K562 (cell line): ENCODE data around the gene OARD1. TPM values are rescaled to one million over a fixed set of nuclear protein-coding genes. Genes with fewer than 3 reads are reported as not detected.

ENCODE experiments used
- ATAC-seq: fragments of 200-7000 bp; cut with Tn5 transposase; 3 replicates; pipeline ENCODE4 v1.9.1; 2020; ENCODE audit warnings: moderate library complexity
- BruUV-seq: library from RNA; stranded (reverse); fragments of 400-500 nt; replicated peaks from 2 replicates; lab custom pipeline; 2021; lab: Mats Ljungman, UMichigan
- CTCF ChIA-PET: fragments of 300-600 bp; formaldehyde crosslinking; extraction: SDS; loops from one replicate; lab custom pipeline; 2021; ENCODE audit warnings: low intra/inter-chr PET ratio; lab: Yijun Ruan, JAX
- POLR2A ChIA-PET: fragments of 300-600, 350-650 bp; sonication (Branson Sonifier 250); formaldehyde crosslinking; extraction: SDS; loops from one replicate; lab custom pipeline; 2021; ENCODE audit warnings: antibody characterized with exemption, inconsistent platforms; lab: Yijun Ruan, JAX
- DNase-seq, 4 experiments: peaks; one replicate each; pipeline versions ENCODE4 v3.0.0 to v3.0.0-alpha.2; 2011 to 2018; ENCODE audit warnings: low spot score in 3 of 4, mixed read lengths in 3 of 4; ENCODE audit errors: extremely low read depth in 1 of 4
- FAIRE-seq: peaks from 2 replicates; lab custom pipeline; 2011; peaks lifted over from hg19 to GRCh38; lab: Jason Lieb, UNC
- H2AFZ ChIP-seq: 2 replicates; pipeline ENCODE4 v1.6.0; 2011; ENCODE audit warnings: low read depth, low read length, control low read depth, inconsistent platforms
- H3K27ac ChIP-seq: fragments of 200-600 bp; 3 replicates; pipeline ENCODE4 v1.8.0; 2011; ENCODE audit warnings: low read depth, mild to moderate bottlenecking, control low read depth, inconsistent platforms, low read length, moderate library complexity, mixed read lengths; ENCODE audit errors: extremely low read depth
- H3K27me3 ChIP-seq, 2 experiments: fragments of 300-600 bp in 1 of 2; 2 replicates in 1 of 2; 3 replicates in 1 of 2; pipeline versions ENCODE4 v1.6.0 to v1.8.0; 2011; ENCODE audit warnings: inconsistent platforms in 2 of 2, low read length in 2 of 2, mild to moderate bottlenecking in 1 of 2, mixed read lengths in 1 of 2, moderate library complexity in 1 of 2; ENCODE audit not compliant: control insufficient read depth in 2 of 2, insufficient read depth in 2 of 2
- H3K36me3 ChIP-seq: fragments of 300-600 bp; 3 replicates; pipeline ENCODE4 v1.8.0; 2011; ENCODE audit warnings: mild to moderate bottlenecking, low read length, inconsistent platforms; ENCODE audit not compliant: control insufficient read depth, insufficient read depth
- H3K4me1 ChIP-seq, 2 experiments: fragments of 200-600 bp in 1 of 2; replicated peaks in 1 of 2; 2 replicates in 1 of 2; 3 replicates in 1 of 2; pipeline versions ENCODE4 v1.5.1 to v1.8.0; 2011; ENCODE audit warnings: inconsistent platforms in 2 of 2, low read length in 2 of 2, mild to moderate bottlenecking in 1 of 2, mixed read lengths in 1 of 2, moderate library complexity in 1 of 2; ENCODE audit not compliant: control insufficient read depth in 2 of 2, insufficient read depth in 2 of 2
- H3K4me2 ChIP-seq: 2 replicates; pipeline ENCODE4 v1.6.1; 2011; ENCODE audit warnings: low read length, control low read depth, inconsistent platforms, mixed read lengths; ENCODE audit not compliant: insufficient read depth
- H3K4me3 ChIP-seq: fragments of 200-600 bp; sonication (generic), shearing (Covaris generic); 2 replicates; pipeline ENCODE4 v1.5.1; 2016; ENCODE audit warnings: control low read depth, inconsistent platforms
- H3K79me2 ChIP-seq: fragments of 200-600 bp; 3 replicates; pipeline ENCODE4 v1.8.0; 2011; ENCODE audit warnings: low read length, inconsistent platforms; ENCODE audit not compliant: control insufficient read depth, insufficient read depth
- H3K9ac ChIP-seq, 2 experiments: 2 replicates each; pipeline versions ENCODE4 v1.6.0 to v1.6.1; 2011; ENCODE audit warnings: low read depth in 2 of 2, low read length in 2 of 2, control low read depth in 1 of 2, inconsistent platforms in 1 of 2, mild to moderate bottlenecking in 1 of 2, mixed read lengths in 1 of 2; ENCODE audit not compliant: insufficient read depth in 1 of 2
- H3K9me1 ChIP-seq: one replicate; pipeline ENCODE4 v1.6.0; 2011; ENCODE audit warnings: inconsistent platforms, mild to moderate bottlenecking, low read length, moderate library complexity; ENCODE audit not compliant: control insufficient read depth, insufficient read depth
- H3K9me3 ChIP-seq: replicated peaks from 2 replicates; pipeline ENCODE4 v1.5.1; 2011; ENCODE audit warnings: low read depth, low read length, inconsistent platforms; ENCODE audit not compliant: control insufficient read depth, insufficient read depth
- H4K20me1 ChIP-seq: replicated peaks from 2 replicates; pipeline ENCODE4 v1.6.1; 2011; ENCODE audit warnings: low read length, inconsistent platforms, mixed read lengths; ENCODE audit not compliant: control insufficient read depth, insufficient read depth
- MNT ChIP-seq, 2 experiments: fragments of 450-650 bp; conservative IDR thresholded peaks; 2 replicates each; pipeline ENCODE4 v1.6.1; 2017; ENCODE audit warnings: mild to moderate bottlenecking in 2 of 2, moderate library complexity in 2 of 2
- NR2F6 ChIP-seq: fragments of 450-650 bp; formaldehyde crosslinking; IDR thresholded peaks from 2 replicates; pipeline ENCODE4 v1.4.0; 2020; ENCODE audit warnings: mild to moderate bottlenecking
- POLR2A ChIP-seq: fragments of 450-650 bp; conservative IDR thresholded peaks from 2 replicates; pipeline ENCODE4 v1.6.1; 2016
- SREBF1 ChIP-seq: fragments of 150-350 bp; IDR thresholded peaks from 2 replicates; pipeline ENCODE4 v1.6.1; 2014; ENCODE audit warnings: antibody characterized with exemption, low read depth, low read length, borderline replicate concordance
- STAT5A ChIP-seq: IDR thresholded peaks from 2 replicates; pipeline ENCODE4 v1.6.1; 2012; ENCODE audit warnings: low read length, inconsistent platforms, borderline replicate concordance
- ZEB2 ChIP-seq: fragments of 450-650 bp; IDR thresholded peaks from 2 replicates; pipeline ENCODE4 v1.6.1; 2016
- ZNF23 ChIP-seq: fragments of 250-450 bp; sonication (Bioruptor Pico); IDR thresholded peaks from 2 replicates; pipeline ENCODE4 v1.4.0; 2020; ENCODE audit warnings: mild to moderate bottlenecking
- ZNF436 ChIP-seq: fragments of 250-450, 450-650 bp; sonication (Bioruptor Pico); formaldehyde crosslinking; IDR thresholded peaks from 2 replicates; pipeline ENCODE4 v1.7.0; 2020; ENCODE audit warnings: mild to moderate bottlenecking
- ZNF518B ChIP-seq: fragments of 250-450 bp; sonication (Bioruptor Pico); IDR thresholded peaks from 2 replicates; pipeline ENCODE4 v1.5.0; 2021; ENCODE audit warnings: mild to moderate bottlenecking, moderate library complexity
- in situ Hi-C: fragments of 300-500 bp; cut with MboI; formaldehyde crosslinking; loops from 4 replicates; pipeline ENCODE4 v1.15.0; 2018; ENCODE audit warnings: inconsistent platforms, mixed read lengths
- intact Hi-C: fragments of 100-400 bp; cut with micrococcal nuclease; formaldehyde crosslinking; loops from 2 replicates; pipeline ENCODE4 v1.14.2; 2022
- polyA plus RNA-seq, 8 experiments: library from polyadenylated mRNA; depleted of rRNA in 4 of 8; stranded (reverse) in 5 of 8; unstranded in 3 of 8; fragments of >200 nt; fragmentation: Nextera tagmentation in 2 of 8; fragmentation: Illumina TruSeq in 1 of 8; extraction: Ambion mirVana in 2 of 8; extraction: Trizol in 1 of 8; gene quantifications; 2 replicates each; pipeline versions ENCODE4 v1.2.1 to v1.2.3, GENCODE V29; 2011 to 2014; ENCODE audit warnings: inconsistent platforms in 1 of 8, missing spikeins in 1 of 8
- total RNA-seq, 7 experiments: library from RNA; depleted of rRNA in 6 of 7; stranded (reverse); fragments of >200 nt in 6 of 7; fragmentation: Illumina TruSeq in 2 of 7; extraction: Trizol in 2 of 7; gene quantifications; 2 replicates each; pipeline versions ENCODE4 v1.2.1 to v1.2.3, GENCODE V29; 2011 to 2021; ENCODE audit warnings: low replicate concordance in 1 of 7
- TF ChIP-seq, protein P1 (sequence below), 2 experiments: IDR thresholded peaks; 2 replicates each; pipeline ENCODE4 v1.6.1; 2011; ENCODE audit warnings: borderline replicate concordance in 1 of 2, control low read depth in 1 of 2, low read depth in 1 of 2, low read length in 1 of 2, mild to moderate bottlenecking in 1 of 2, mixed read lengths in 1 of 2, moderate library complexity in 1 of 2; ENCODE audit not compliant: insufficient read depth in 1 of 2, insufficient read length in 1 of 2, poor library complexity in 1 of 2, severe bottlenecking in 1 of 2; ENCODE audit errors: extremely low read depth in 1 of 2
- TF ChIP-seq, protein P2 (sequence below): fragments of 150-350 bp; IDR thresholded peaks from 2 replicates; pipeline ENCODE4 v1.6.1; 2014; ENCODE audit warnings: low read depth, mild to moderate bottlenecking, low read length, borderline replicate concordance

The OARD1 gene
- total and polyA plus RNA-seq, 9 of the 15 experiments (the other 6 are each of a cell fraction or from before 2014, with no cell fraction given), result 43.4 to 88.3 (median 61.1) TPM

DNA sequence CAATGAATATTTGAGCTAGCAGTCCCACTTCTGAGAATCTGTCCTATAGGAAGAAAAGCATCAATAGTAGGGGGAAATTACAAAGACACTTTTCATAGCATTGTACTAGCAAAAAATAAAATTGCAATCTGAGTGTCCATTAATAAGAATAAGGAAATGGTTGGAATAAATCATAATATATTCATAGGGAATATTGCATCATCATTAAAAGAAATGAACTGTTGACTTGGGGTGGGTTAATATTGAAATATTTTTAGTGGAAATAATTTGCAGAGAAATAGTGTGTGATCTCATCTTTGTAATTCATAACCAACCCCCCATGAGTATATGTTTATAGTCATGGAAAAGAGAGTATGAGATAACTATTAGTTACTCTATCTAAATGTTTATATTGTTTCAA lies 13.0 kb upstream of the OARD1 start (continued):
- TF ChIP-seq ZNF23 (CRISPR knock-in tag), result no peak

- H3K36me3 ChIP-seq, result peaks cover 85% of the 10 kb centered on the region
- ATAC-seq (no peak), FAIRE-seq (no peak), DNase-seq (no peak)
- POLR2A ChIA-PET, result interaction anchor here (1.6 kb wide), 1 partner anchor 8 kb away, joined by 6 read pairs; no protein-coding TSS in a partner anchor
- no peaks in the 10 kb centered on the region for H3K4me1 ChIP-seq
- no TSS peak for BruUV-seq
- H3K9ac ChIP-seq, result no peak overlapping the region
- H3K79me2 ChIP-seq, result peaks cover 15% of the 10 kb centered on the region
- H3K9me1 ChIP-seq, result no peaks in the 10 kb centered on the region
- H2AFZ ChIP-seq, result no peak overlapping the region
- no peaks in the 10 kb centered on the region for H3K9me3 ChIP-seq
- no peak overlapping the region for H3K4me2 ChIP-seq
- H3K4me3 ChIP-seq, result no peak overlapping the region
- no peak overlapping the region for H3K27ac ChIP-seq
- intact Hi-C loops, result no loop called here
- H3K27me3 ChIP-seq, result no peaks in the 10 kb centered on the region
- in situ Hi-C loops, result no loop called here
- no peaks in the 10 kb centered on the region for H4K20me1 ChIP-seq
- CTCF ChIA-PET, result interaction anchor here (0.6 kb wide), 1 partner anchor 1187 kb away, joined by 3 read pairs; no protein-coding TSS in a partner anchor
- TF ChIP-seq, protein P1, sequence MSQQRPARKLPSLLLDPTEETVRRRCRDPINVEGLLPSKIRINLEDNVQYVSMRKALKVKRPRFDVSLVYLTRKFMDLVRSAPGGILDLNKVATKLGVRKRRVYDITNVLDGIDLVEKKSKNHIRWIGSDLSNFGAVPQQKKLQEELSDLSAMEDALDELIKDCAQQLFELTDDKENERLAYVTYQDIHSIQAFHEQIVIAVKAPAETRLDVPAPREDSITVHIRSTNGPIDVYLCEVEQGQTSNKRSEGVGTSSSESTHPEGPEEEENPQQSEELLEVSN (IDR thresholded peaks at IDR 0.05; ENCODE audit: borderline replicate concordance in 1 of 2, extremely low read depth in 1 of 2, insufficient read depth in 1 of 2, insufficient read length in 1 of 2, low read depth in 1 of 2, low read length in 1 of 2, poor library complexity in 1 of 2, severe bottlenecking in 1 of 2), result no peak
- TF ChIP-seq NR2F6 (CRISPR knock-in tag), result no peak
- TF ChIP-seq STAT5A, result no peak
- TF ChIP-seq ZEB2, result no peak
- TF ChIP-seq ZNF436 (CRISPR knock-in tag), result no peak
- TF ChIP-seq MNT (conservative IDR thresholded peaks at IDR 0.05), result no peak
- TF ChIP-seq ZNF518B (CRISPR knock-in tag), result no peak
- TF ChIP-seq, protein P2, sequence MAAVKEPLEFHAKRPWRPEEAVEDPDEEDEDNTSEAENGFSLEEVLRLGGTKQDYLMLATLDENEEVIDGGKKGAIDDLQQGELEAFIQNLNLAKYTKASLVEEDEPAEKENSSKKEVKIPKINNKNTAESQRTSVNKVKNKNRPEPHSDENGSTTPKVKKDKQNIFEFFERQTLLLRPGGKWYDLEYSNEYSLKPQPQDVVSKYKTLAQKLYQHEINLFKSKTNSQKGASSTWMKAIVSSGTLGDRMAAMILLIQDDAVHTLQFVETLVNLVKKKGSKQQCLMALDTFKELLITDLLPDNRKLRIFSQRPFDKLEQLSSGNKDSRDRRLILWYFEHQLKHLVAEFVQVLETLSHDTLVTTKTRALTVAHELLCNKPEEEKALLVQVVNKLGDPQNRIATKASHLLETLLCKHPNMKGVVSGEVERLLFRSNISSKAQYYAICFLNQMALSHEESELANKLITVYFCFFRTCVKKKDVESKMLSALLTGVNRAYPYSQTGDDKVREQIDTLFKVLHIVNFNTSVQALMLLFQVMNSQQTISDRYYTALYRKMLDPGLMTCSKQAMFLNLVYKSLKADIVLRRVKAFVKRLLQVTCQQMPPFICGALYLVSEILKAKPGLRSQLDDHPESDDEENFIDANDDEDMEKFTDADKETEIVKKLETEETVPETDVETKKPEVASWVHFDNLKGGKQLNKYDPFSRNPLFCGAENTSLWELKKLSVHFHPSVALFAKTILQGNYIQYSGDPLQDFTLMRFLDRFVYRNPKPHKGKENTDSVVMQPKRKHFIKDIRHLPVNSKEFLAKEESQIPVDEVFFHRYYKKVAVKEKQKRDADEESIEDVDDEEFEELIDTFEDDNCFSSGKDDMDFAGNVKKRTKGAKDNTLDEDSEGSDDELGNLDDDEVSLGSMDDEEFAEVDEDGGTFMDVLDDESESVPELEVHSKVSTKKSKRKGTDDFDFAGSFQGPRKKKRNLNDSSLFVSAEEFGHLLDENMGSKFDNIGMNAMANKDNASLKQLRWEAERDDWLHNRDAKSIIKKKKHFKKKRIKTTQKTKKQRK, result no peak
- TF ChIP-seq POLR2A, result no peak
- TF ChIP-seq SREBF1, result no peak
Observed at GRCh38 chr6:41083072-41083471, 10.9 kb upstream of the OARD1 start.
